Hepatic stellate cell (primary cell): ENCODE measurements around the gene TAC4.

Experiments used
- DNase-seq: peaks from one replicate; pipeline ENCODE4 v3.0.0; 2011; ENCODE audit warnings: low spot score

Gene TAC4

GRCh38 chr17:49848019-49848473 is at the start of gene TAC4:
TAC4 (minus strand) TSS chr17:49848069; CDS start chr17:49848017, 52 bp downstream.
- DNase-seq: no peak

- DNase-seq: no peak
Observed at GRCh38 chr17:49896860-49897259, 49.0 kb upstream of the TAC4 start.

- DNase-seq: no peak
Observed at GRCh38 chr17:49896222-49896621, 48.4 kb upstream of the TAC4 start.

GRCh38 chr17:49895812-49896211 is 47.9 kb upstream of the TAC4 start:
- DNase-seq: no peak

- DNase-seq: no peak
Observed at GRCh38 chr17:49894761-49895160, 46.9 kb upstream of the TAC4 start.

- DNase-seq: no peak
Observed at GRCh38 chr17:49891694-49892389, 44.0 kb upstream of the TAC4 start.

- DNase-seq: no peak
Observed at GRCh38 chr17:49891271-49891670, 43.4 kb upstream of the TAC4 start.

GRCh38 chr17:49890852-49891251 is 43.0 kb upstream of the TAC4 start:
- DNase-seq: no peak

GRCh38 chr17:49890077-49890821 is 42.4 kb upstream of the TAC4 start:
- DNase-seq: no peak

GRCh38 chr17:49889500-49889899 is 41.6 kb upstream of the TAC4 start:
- no peak for DNase-seq

- no peak for DNase-seq
Observed at GRCh38 chr17:49887744-49888360, 40.0 kb upstream of the TAC4 start.

- DNase-seq: no peak
Observed at GRCh38 chr17:49887086-49887743, 39.3 kb upstream of the TAC4 start.

GRCh38 chr17:49886036-49886435 is 38.2 kb upstream of the TAC4 start:
- DNase-seq: no peak

- DNase-seq: no peak
Observed at GRCh38 chr17:49882434-49882833, 34.6 kb upstream of the TAC4 start.

- no peak for DNase-seq
Observed at GRCh38 chr17:49881054-49881402, 33.2 kb upstream of the TAC4 start.

- DNase-seq: peak; percentile 92
Observed at GRCh38 chr17:49880291-49881053, 32.6 kb upstream of the TAC4 start.

GRCh38 chr17:49878931-49879904 is 31.3 kb upstream of the TAC4 start:
- DNase-seq: no peak

GRCh38 chr17:49875685-49876084 is 27.8 kb upstream of the TAC4 start:
- DNase-seq: no peak

- DNase-seq: no peak
Observed at GRCh38 chr17:49874911-49875310, 27.0 kb upstream of the TAC4 start.

GRCh38 chr17:49873926-49874325 is 26.1 kb upstream of the TAC4 start:
- no peak for DNase-seq

GRCh38 chr17:49873466-49873865 is 25.6 kb upstream of the TAC4 start:
- DNase-seq: no peak
